ENCODE results near the gene PPP5C. TPM values are rescaled to one million over a fixed set of nuclear protein-coding genes. Genes with fewer than 3 reads are reported as not detected.
"Not testable (repeated sequence)": the region's sequence is repeated elsewhere in the genome, so short reads cannot be mapped to it uniquely, and the experiment has no call there.

Gene PPP5C
- 44.3 TPM for total RNA-seq
- long read RNA-seq, transcript PPP5C-201 (13 exons, 2,109 nt) = major isoform, 204 of 220 reads
- long read RNA-seq, partial matches to known transcripts = 8 of 220 reads
- long read RNA-seq, other reads (novel, unspliced or antisense) = 6 of 220 reads

GRCh38 chr19:46346821-46347571 lies at the start of gene PPP5C:
TSS of gene PPP5C (plus strand) at chr19:46347087. CDS start at chr19:46347097, 10 bp downstream.
- peak; percentile 96 for DNase-seq (ENCODE audit: low spot score)

- DNase-seq (ENCODE audit: low spot score) = no peak
Observed at GRCh38 chr19:46297700-46298478, 49.0 kb upstream of the PPP5C start.

- DNase-seq (ENCODE audit: low spot score) = no peak
Observed at GRCh38 chr19:46298479-46299003, 48.3 kb upstream of the PPP5C start.

GRCh38 chr19:46299004-46299509 lies 47.8 kb upstream of the PPP5C start:
- DNase-seq (ENCODE audit: low spot score) = peak; percentile 98

GRCh38 chr19:46299695-46300094 lies 47.2 kb upstream of the PPP5C start:
- DNase-seq (ENCODE audit: low spot score) = no peak

- no peak for DNase-seq (ENCODE audit: low spot score)
Observed at GRCh38 chr19:46303322-46303690, 43.6 kb upstream of the PPP5C start.

- no peak for DNase-seq (ENCODE audit: low spot score)
Observed at GRCh38 chr19:46303691-46304397, 43.0 kb upstream of the PPP5C start.

GRCh38 chr19:46306501-46306900 lies 40.4 kb upstream of the PPP5C start:
- DNase-seq (ENCODE audit: low spot score) = no peak

GRCh38 chr19:46308510-46308909 lies 38.4 kb upstream of the PPP5C start:
- DNase-seq (ENCODE audit: low spot score) = no peak

- no peak for DNase-seq (ENCODE audit: low spot score)
Observed at GRCh38 chr19:46309056-46309455, 37.8 kb upstream of the PPP5C start.

- DNase-seq (ENCODE audit: low spot score) = no peak
Observed at GRCh38 chr19:46311444-46311843, 35.4 kb upstream of the PPP5C start.

GRCh38 chr19:46313540-46314469 lies 33.1 kb upstream of the PPP5C start:
- not testable (repeated sequence) for DNase-seq (ENCODE audit: low spot score)

- DNase-seq (ENCODE audit: low spot score) = no peak
Observed at GRCh38 chr19:46317339-46317738, 29.5 kb upstream of the PPP5C start.

GRCh38 chr19:46319613-46320012 lies 27.3 kb upstream of the PPP5C start:
- DNase-seq (ENCODE audit: low spot score) = no peak

GRCh38 chr19:46320559-46320958 lies 26.3 kb upstream of the PPP5C start:
- no peak for DNase-seq (ENCODE audit: low spot score)

- DNase-seq (ENCODE audit: low spot score) = no peak
Observed at GRCh38 chr19:46321653-46322052, 25.2 kb upstream of the PPP5C start.

GRCh38 chr19:46323227-46323626 lies 23.7 kb upstream of the PPP5C start:
- not testable (repeated sequence) for DNase-seq (ENCODE audit: low spot score)

- DNase-seq (ENCODE audit: low spot score) = no peak
Observed at GRCh38 chr19:46324277-46324676, 22.6 kb upstream of the PPP5C start.

GRCh38 chr19:46326608-46327007 lies 20.3 kb upstream of the PPP5C start:
- DNase-seq (ENCODE audit: low spot score) = no peak

GRCh38 chr19:46328079-46328478 lies 18.8 kb upstream of the PPP5C start:
- DNase-seq (ENCODE audit: low spot score) = no peak

Measured in mesenteric fat pad (tissue), 1 donor.